DOHH2 (cell line): Measurements from ENCODE around the gene UBQLN4.
A peak's percentile ranks its signal among the peaks of the same experiment; 100 is the strongest.

Source experiments
- H3F3A ChIP-seq: fragments of 200-600 bp; sonication (generic), shearing (Covaris generic); 2 replicates; pipeline ENCODE4 v1.6.0; 2016; ENCODE audit warnings: antibody characterized with exemption, mild to moderate bottlenecking; ENCODE audit not compliant: control insufficient read depth, insufficient read depth
- H3K27ac ChIP-seq: fragments of 200-600 bp; sonication (generic); 2 replicates; pipeline ENCODE4 v1.5.1; 2014; ENCODE audit warnings: low read depth, mild to moderate bottlenecking, low read length, moderate library complexity
- H3K27me3 ChIP-seq: fragments of 200-600 bp; sonication (generic); 2 replicates; pipeline ENCODE4 v1.6.1; 2014; ENCODE audit warnings: mild to moderate bottlenecking, low read length, mixed read lengths; ENCODE audit not compliant: control insufficient read depth
- H3K36me3 ChIP-seq: fragments of 200-600 bp; sonication (generic); 2 replicates; pipeline ENCODE4 v1.6.1; 2014; ENCODE audit warnings: mild to moderate bottlenecking, low read length, moderate library complexity, mixed read lengths; ENCODE audit not compliant: control insufficient read depth
- H3K4me1 ChIP-seq: fragments of 200-600 bp; sonication (generic); 2 replicates; pipeline ENCODE4 v1.6.1; 2014; ENCODE audit warnings: mild to moderate bottlenecking, low read length, mixed read lengths; ENCODE audit not compliant: control insufficient read depth
- H3K4me2 ChIP-seq: fragments of 200-600 bp; sonication (generic); 2 replicates; pipeline ENCODE4 v1.6.0; 2014; ENCODE audit warnings: mild to moderate bottlenecking, low read length, moderate library complexity
- H3K4me3 ChIP-seq: fragments of 200-600 bp; sonication (generic); 2 replicates; pipeline ENCODE4 v1.5.1; 2014; ENCODE audit warnings: mild to moderate bottlenecking, low read length, mixed read lengths
- H3K79me2 ChIP-seq: fragments of 200-600 bp; sonication (generic); 2 replicates; pipeline ENCODE4 v1.6.1; 2014; ENCODE audit warnings: mild to moderate bottlenecking, low read length, mixed read lengths; ENCODE audit not compliant: control insufficient read depth
- H3K9me2 ChIP-seq: fragments of 200-600 bp; sonication (generic); replicated peaks from 2 replicates; pipeline ENCODE4 v1.6.1; 2014; ENCODE audit warnings: mild to moderate bottlenecking, low read length, mixed read lengths; ENCODE audit not compliant: control insufficient read depth
- H3K9me3 ChIP-seq: fragments of 200-600 bp; sonication (generic); 2 replicates; pipeline ENCODE4 v1.6.1; 2014; ENCODE audit warnings: antibody characterized with exemption, low read length, mixed read lengths; ENCODE audit not compliant: control insufficient read depth, insufficient read depth
- H4K20me1 ChIP-seq: fragments of 200-600 bp; sonication (generic); 2 replicates; pipeline ENCODE4 v1.6.0; 2014; ENCODE audit warnings: low read depth, mild to moderate bottlenecking, antibody characterized with exemption, low read length, moderate library complexity; ENCODE audit not compliant: control insufficient read depth, insufficient read depth
- EZH2phosphoT487 ChIP-seq: fragments of 200-600 bp; sonication (generic); IDR thresholded peaks from 2 replicates; pipeline ENCODE4 v1.6.1; 2017; ENCODE audit warnings: borderline replicate concordance, mild to moderate bottlenecking, antibody characterized with exemption, low read length, moderate library complexity, mixed read lengths
- TF ChIP-seq, protein P1 (sequence below): fragments of 200-600 bp; sonication (generic); IDR thresholded peaks from one replicate; pipeline ENCODE4 v1.5.1; 2014; ENCODE audit warnings: antibody characterized with exemption, mild to moderate bottlenecking, low read depth, low read length; ENCODE audit not compliant: poor library complexity, severe bottlenecking

UBQLN4 gene

DNA sequence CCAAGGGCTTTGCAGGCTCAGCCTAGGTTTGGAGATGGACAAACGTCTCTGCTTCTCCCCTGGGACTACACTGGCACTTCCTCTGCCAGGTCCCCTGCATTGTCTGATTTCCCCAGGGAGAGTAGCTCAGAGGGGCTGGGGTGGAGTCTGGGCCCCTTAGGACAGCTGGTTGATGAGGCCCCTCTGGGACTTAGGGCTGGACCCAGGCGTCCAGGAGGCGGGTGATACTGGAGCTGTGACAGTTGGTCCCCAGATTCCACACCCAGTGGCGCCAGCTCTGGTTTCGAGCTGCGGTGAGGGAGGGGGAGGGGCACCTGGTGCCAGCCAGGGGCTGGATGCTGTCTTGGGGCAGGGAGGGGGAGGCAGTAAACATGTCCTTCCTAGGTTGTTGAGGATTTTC is 36.1 kb upstream of the UBQLN4 start:
- H3K27me3 ChIP-seq = no peaks in the 10 kb centered on the region
- H3K4me3 ChIP-seq = no peak overlapping the region
- H3K9me2 ChIP-seq = no peaks in the 10 kb centered on the region
- H4K20me1 ChIP-seq = no peaks in the 10 kb centered on the region
- peaks cover 13% of the 10 kb centered on the region for H3K4me1 ChIP-seq
- H3K79me2 ChIP-seq = no peaks in the 10 kb centered on the region
- H3F3A ChIP-seq = 0 out of 2 replicates have a peak, but pooled peaks cover under 1% of the 10 kb centered on the region
- TF ChIP-seq, protein P1, sequence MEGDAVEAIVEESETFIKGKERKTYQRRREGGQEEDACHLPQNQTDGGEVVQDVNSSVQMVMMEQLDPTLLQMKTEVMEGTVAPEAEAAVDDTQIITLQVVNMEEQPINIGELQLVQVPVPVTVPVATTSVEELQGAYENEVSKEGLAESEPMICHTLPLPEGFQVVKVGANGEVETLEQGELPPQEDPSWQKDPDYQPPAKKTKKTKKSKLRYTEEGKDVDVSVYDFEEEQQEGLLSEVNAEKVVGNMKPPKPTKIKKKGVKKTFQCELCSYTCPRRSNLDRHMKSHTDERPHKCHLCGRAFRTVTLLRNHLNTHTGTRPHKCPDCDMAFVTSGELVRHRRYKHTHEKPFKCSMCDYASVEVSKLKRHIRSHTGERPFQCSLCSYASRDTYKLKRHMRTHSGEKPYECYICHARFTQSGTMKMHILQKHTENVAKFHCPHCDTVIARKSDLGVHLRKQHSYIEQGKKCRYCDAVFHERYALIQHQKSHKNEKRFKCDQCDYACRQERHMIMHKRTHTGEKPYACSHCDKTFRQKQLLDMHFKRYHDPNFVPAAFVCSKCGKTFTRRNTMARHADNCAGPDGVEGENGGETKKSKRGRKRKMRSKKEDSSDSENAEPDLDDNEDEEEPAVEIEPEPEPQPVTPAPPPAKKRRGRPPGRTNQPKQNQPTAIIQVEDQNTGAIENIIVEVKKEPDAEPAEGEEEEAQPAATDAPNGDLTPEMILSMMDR = no peak
- TF ChIP-seq EZH2phosphoT487 = no peak
- no peak overlapping the region; the same call in 1 of the 2 replicates for H3K4me2 ChIP-seq
- H3K36me3 ChIP-seq = no peaks in the 10 kb centered on the region
- H3K27ac ChIP-seq = no peak overlapping the region
- no peaks in the 10 kb centered on the region for H3K9me3 ChIP-seq

DNA sequence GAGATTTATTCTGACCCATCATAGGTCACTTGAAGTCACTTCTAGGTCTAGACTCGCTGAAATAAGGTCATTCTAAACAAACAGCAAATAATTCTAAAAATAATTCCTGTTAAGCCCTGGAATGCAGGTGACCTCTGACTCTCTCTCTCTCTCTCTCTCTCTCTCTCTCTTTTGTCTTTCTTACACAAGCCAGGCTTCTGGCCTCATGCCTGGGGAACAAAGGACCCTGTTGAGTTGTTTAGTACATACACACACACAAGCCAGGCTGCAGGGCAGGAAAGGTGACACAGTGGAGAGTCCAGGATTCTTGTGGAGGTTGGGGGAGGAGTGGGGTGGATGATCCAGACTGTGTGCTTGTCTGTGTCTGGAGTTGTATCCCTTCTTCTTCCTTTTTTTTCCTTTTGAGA is 32.7 kb upstream of the UBQLN4 start:
- H3K9me3 ChIP-seq = no peaks in the 10 kb centered on the region
- no peak overlapping the region for H3K4me2 ChIP-seq
- no peak for TF ChIP-seq EZH2phosphoT487
- TF ChIP-seq, protein P1 = no peak
- H3K4me1 ChIP-seq = peaks cover 32% of the 10 kb centered on the region
- H4K20me1 ChIP-seq = no peaks in the 10 kb centered on the region
- peaks cover 16% of the 10 kb centered on the region for H3K27me3 ChIP-seq
- H3K79me2 ChIP-seq = no peaks in the 10 kb centered on the region
- H3K27ac ChIP-seq = no peak overlapping the region
- H3K9me2 ChIP-seq = no peaks in the 10 kb centered on the region
- no peaks in the 10 kb centered on the region for H3K36me3 ChIP-seq
- no peak overlapping the region for H3K4me3 ChIP-seq
- H3F3A ChIP-seq = peaks cover 4% of the 10 kb centered on the region; the same call in 1 of the 2 replicates

DNA sequence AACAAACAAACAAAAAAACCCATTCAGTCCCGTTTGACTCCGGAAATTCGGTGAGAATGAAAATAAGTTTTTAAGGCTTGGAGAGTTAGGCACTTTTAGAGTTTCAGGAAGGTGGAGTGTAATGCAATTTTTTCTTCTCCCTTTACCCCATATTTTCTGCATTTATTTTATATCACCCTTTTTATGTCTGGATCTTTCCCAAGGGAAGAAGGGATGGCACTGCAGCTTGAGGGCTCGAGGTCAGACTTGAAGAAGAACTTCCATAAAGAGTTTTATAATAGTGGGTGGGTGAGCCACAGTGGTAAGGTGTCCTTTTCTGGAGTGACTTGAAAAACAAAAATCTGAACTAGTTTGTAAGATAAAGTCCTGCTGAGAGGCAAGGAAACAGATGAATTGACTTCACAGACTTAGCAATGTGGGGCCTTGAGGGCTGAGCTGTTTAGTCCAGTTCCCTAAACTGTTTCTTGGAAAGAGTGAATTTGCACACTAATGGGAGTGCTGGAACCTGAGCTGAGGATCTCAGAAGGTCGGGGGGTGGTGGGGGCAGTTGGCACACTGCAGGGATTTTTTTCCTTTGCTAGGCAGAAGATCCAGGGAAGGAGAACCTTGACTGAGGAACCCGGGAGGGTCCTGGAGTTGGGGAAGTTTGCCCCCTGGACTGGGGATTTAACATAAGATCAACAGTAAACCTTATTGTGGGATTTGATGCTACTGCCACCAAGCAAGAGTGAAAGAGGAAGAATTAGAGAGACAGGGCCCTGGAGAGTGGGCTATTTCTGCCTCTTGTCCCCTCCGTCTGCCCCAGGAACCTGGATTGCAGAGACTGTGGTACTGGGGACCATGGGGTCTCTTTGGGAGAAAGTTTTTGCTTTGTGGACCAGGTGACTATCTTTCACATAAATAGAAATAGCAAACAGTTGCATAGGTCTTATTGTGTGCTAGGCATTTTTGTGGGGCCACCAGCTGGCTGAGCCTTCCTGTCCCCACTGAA is 30.5 kb upstream of the UBQLN4 start:
- Histone ChIP-seq H3K27ac (no peak overlapping the region), H3K4me1 (peaks cover 23% of the 10 kb centered on the region), H3F3A (peaks cover 8% of the 10 kb centered on the region), H3K9me2 (no peaks in the 10 kb centered on the region), H3K79me2 (no peaks in the 10 kb centered on the region), H3K27me3 (peaks cover 22% of the 10 kb centered on the region), H3K4me2 (peak overlapping the region; percentile 81; the same call in 1 of the 2 replicates), H3K36me3 (no peaks in the 10 kb centered on the region), H4K20me1 (no peaks in the 10 kb centered on the region), H3K9me3 (no peaks in the 10 kb centered on the region), H3K4me3 (peak overlapping the region; percentile 77; the same call in 1 of the 2 replicates)
- TF ChIP-seq, protein P1 = no peak
- TF ChIP-seq EZH2phosphoT487 = no peak
